PC-3 (cell line): Measurements from ENCODE around the gene HDAC4. TPM values are rescaled to one million over a fixed set of nuclear protein-coding genes. Genes with fewer than 3 reads are reported as not detected.

Experiments used
- ATAC-seq: fragments of 200-7000 bp; cut with Tn5 transposase; 2 replicates; pipeline ENCODE4 v1.9.1; 2020; ENCODE audit warnings: mild to moderate bottlenecking, moderate library complexity
- BruUV-seq: library from RNA; stranded (reverse); fragments of 400-500 nt; replicated peaks from 2 replicates; lab custom pipeline; 2021; lab: Mats Ljungman, UMichigan
- CTCF ChIA-PET: fragments of 300-600 bp; sonication (Branson Sonifier 250); formaldehyde crosslinking; loops from one replicate; lab custom pipeline; 2022; ENCODE audit warnings: antibody characterized with exemption; lab: Charles Lee
- POLR2A ChIA-PET: fragments of 300-600 bp; sonication (Branson Sonifier 250); formaldehyde crosslinking; loops from one replicate; lab custom pipeline; 2022; ENCODE audit warnings: antibody characterized with exemption; ENCODE audit not compliant: unreplicated experiment; lab: Charles Lee
- DNase-seq: peaks from one replicate; pipeline ENCODE4 v3.0.0-alpha.2; 2015
- H2AFZ ChIP-seq: fragments of 300-600 bp; sonication (generic); 2 replicates; pipeline ENCODE4 v1.6.0; 2016; ENCODE audit warnings: antibody characterized with exemption, low read length
- H3F3A ChIP-seq: fragments of 300-600 bp; sonication (generic); one replicate; pipeline ENCODE4 v1.6.0; 2017; ENCODE audit warnings: antibody characterized with exemption, low read length, control low read depth, mild to moderate bottlenecking; ENCODE audit not compliant: unreplicated experiment
- H3K27ac ChIP-seq: fragments of 300-600 bp; sonication (generic); 2 replicates; pipeline ENCODE4 v1.5.1; 2016; ENCODE audit warnings: mild to moderate bottlenecking, low read length
- H3K27me3 ChIP-seq: fragments of 300-600 bp; sonication (generic); 2 replicates; pipeline ENCODE4 v1.6.1; 2016; ENCODE audit warnings: low read length, mixed read lengths
- H3K36me3 ChIP-seq: fragments of 300-600 bp; sonication (generic); 2 replicates; pipeline ENCODE4 v1.6.1; 2016; ENCODE audit warnings: low read depth, mixed run types, low read length, mixed read lengths
- H3K4me1 ChIP-seq: fragments of 300-600 bp; sonication (generic); 2 replicates; pipeline ENCODE4 v1.5.1; 2016; ENCODE audit warnings: low read length; ENCODE audit not compliant: insufficient read depth
- H3K4me2 ChIP-seq: fragments of 300-600 bp; sonication (generic); 2 replicates; pipeline ENCODE4 v1.6.0; 2016; ENCODE audit warnings: low read length
- H3K4me3 ChIP-seq: fragments of 300-600 bp; sonication (generic); 2 replicates; pipeline ENCODE4 v1.5.1; 2016; ENCODE audit warnings: mild to moderate bottlenecking, low read length, mixed read lengths
- H3K79me2 ChIP-seq: fragments of 300-600 bp; sonication (generic); 2 replicates; pipeline ENCODE4 v1.6.1; 2017; ENCODE audit warnings: low read length, mixed read lengths
- H3K9ac ChIP-seq: fragments of 300-600 bp; sonication (generic); 2 replicates; pipeline ENCODE4 v1.6.0; 2016; ENCODE audit warnings: mild to moderate bottlenecking, low read length
- H3K9me2 ChIP-seq: fragments of 300-600 bp; sonication (generic); replicated peaks from 2 replicates; pipeline ENCODE4 v1.6.1; 2016; ENCODE audit warnings: mixed run types, low read length, mixed read lengths
- H3K9me3 ChIP-seq: fragments of 300-600 bp; sonication (generic); 2 replicates; pipeline ENCODE4 v1.6.1; 2016; ENCODE audit warnings: low read length, mixed read lengths
- H4K20me1 ChIP-seq: fragments of 300-600 bp; sonication (generic); 2 replicates; pipeline ENCODE4 v1.6.1; 2016; ENCODE audit warnings: low read length, mixed read lengths
- CTCF ChIP-seq: fragments of 300-600 bp; sonication (generic); conservative IDR thresholded peaks from 2 replicates; pipeline ENCODE4 v1.5.1; 2017; ENCODE audit warnings: antibody characterized with exemption, low read depth, mild to moderate bottlenecking, low read length
- EZH2 ChIP-seq: fragments of 300-600 bp; sonication (generic); IDR thresholded peaks from one replicate; pipeline ENCODE4 v1.6.1; 2017; ENCODE audit warnings: antibody characterized with exemption, mild to moderate bottlenecking, low read length; ENCODE audit not compliant: unreplicated experiment
- EZH2phosphoT487 ChIP-seq: fragments of 300-600 bp; sonication (generic); IDR thresholded peaks from 2 replicates; pipeline ENCODE4 v1.6.1; 2018; ENCODE audit warnings: mild to moderate bottlenecking, antibody characterized with exemption, low read length, borderline replicate concordance
- intact Hi-C: fragments of 100-400 bp; cut with micrococcal nuclease; formaldehyde crosslinking; loops from 2 replicates; pipeline ENCODE4 v1.9.0; 2023
- total RNA-seq: library from RNA; depleted of rRNA; stranded (reverse); fragments of >200 nt; gene quantifications from 2 replicates; pipeline ENCODE4 v1.2.3, GENCODE V29; 2014

HDAC4 gene
- total RNA-seq, 1 experiment from 2014 or later, result 8.5 TPM

GRCh38 chr2:239168575-239168974 lies 232.2 kb downstream of the HDAC4 start:
- no TSS peak for BruUV-seq
- no peak overlapping the region for H3K27ac ChIP-seq
- no peaks in the 10 kb centered on the region for H3K79me2 ChIP-seq
- CTCF ChIA-PET, result no interaction called here
- POLR2A ChIA-PET, result no interaction called here
- H4K20me1 ChIP-seq, result no peaks in the 10 kb centered on the region
- H3F3A ChIP-seq, result no peaks in the 10 kb centered on the region
- H3K4me2 ChIP-seq, result no peak overlapping the region
- no peak overlapping the region for H3K9ac ChIP-seq
- H3K4me1 ChIP-seq, result no peaks in the 10 kb centered on the region
- DNase-seq (no peak), ATAC-seq (no peak)
- intact Hi-C loops, result no loop called here
- no peaks in the 10 kb centered on the region for H3K27me3 ChIP-seq
- H3K36me3 ChIP-seq, result peaks cover 15% of the 10 kb centered on the region
- H3K4me3 ChIP-seq, result no peak overlapping the region
- no peaks in the 10 kb centered on the region for H3K9me2 ChIP-seq
- H3K9me3 ChIP-seq, result peaks cover 10% of the 10 kb centered on the region; the same call in 1 of the 2 replicates
- no peak for TF ChIP-seq CTCF
- no peak for TF ChIP-seq EZH2
- no peak for TF ChIP-seq EZH2phosphoT487
- H2AFZ ChIP-seq, result no peak overlapping the region

- no peak for TF ChIP-seq EZH2phosphoT487
- no peak for TF ChIP-seq CTCF
- no peak for TF ChIP-seq EZH2
These were observed 232.9 kb downstream of the HDAC4 start for GRCh38 chr2:239167766-239168444.

GRCh38 chr2:239167011-239167673 lies 233.7 kb downstream of the HDAC4 start:
- no TSS peak for BruUV-seq
- H3K79me2 ChIP-seq, result no peaks in the 10 kb centered on the region
- CTCF ChIA-PET, result no interaction called here
- no peaks in the 10 kb centered on the region for H3F3A ChIP-seq
- no peak for ATAC-seq
- no peaks in the 10 kb centered on the region for H3K27me3 ChIP-seq
- no peaks in the 10 kb centered on the region for H3K9me2 ChIP-seq
- no peak overlapping the region for H2AFZ ChIP-seq
- H3K4me1 ChIP-seq, result no peaks in the 10 kb centered on the region
- intact Hi-C loops, result no loop called here
- POLR2A ChIA-PET, result no interaction called here
- no peak overlapping the region for H3K4me2 ChIP-seq
- H3K36me3 ChIP-seq, result peaks cover 11% of the 10 kb centered on the region
- no peaks in the 10 kb centered on the region for H4K20me1 ChIP-seq
- H3K27ac ChIP-seq, result no peak overlapping the region
- peaks cover 10% of the 10 kb centered on the region; the same call in 1 of the 2 replicates for H3K9me3 ChIP-seq
- no peak for DNase-seq
- TF ChIP-seq CTCF (no peak), EZH2phosphoT487 (no peak), EZH2 (no peak)
- H3K4me3 ChIP-seq, result no peak overlapping the region
- H3K9ac ChIP-seq, result no peak overlapping the region

More at GRCh38 chr2:239167766-239168444, 232.9 kb downstream of the HDAC4 start:
- no TSS peak for BruUV-seq
- Histone ChIP-seq H3K4me3 (no peak overlapping the region), H3K36me3 (peaks cover 15% of the 10 kb centered on the region), H4K20me1 (no peaks in the 10 kb centered on the region), H2AFZ (no peak overlapping the region), H3K9ac (no peak overlapping the region), H3K79me2 (no peaks in the 10 kb centered on the region), H3K4me1 (no peaks in the 10 kb centered on the region), H3K27me3 (no peaks in the 10 kb centered on the region), H3K4me2 (no peak overlapping the region), H3K9me3 (peaks cover 10% of the 10 kb centered on the region; the same call in 1 of the 2 replicates), H3K27ac (no peak overlapping the region), H3K9me2 (no peaks in the 10 kb centered on the region), H3F3A (no peaks in the 10 kb centered on the region)
- no peak for ATAC-seq
- no peak for DNase-seq
- intact Hi-C loops, result no loop called here
- ChIA-PET POLR2A (no interaction called here), CTCF (no interaction called here)
